ENCODE results near the gene SHC2. TPM values are rescaled to one million over a fixed set of nuclear protein-coding genes. Genes with fewer than 3 reads are reported as not detected.

SHC2 gene, protein sequence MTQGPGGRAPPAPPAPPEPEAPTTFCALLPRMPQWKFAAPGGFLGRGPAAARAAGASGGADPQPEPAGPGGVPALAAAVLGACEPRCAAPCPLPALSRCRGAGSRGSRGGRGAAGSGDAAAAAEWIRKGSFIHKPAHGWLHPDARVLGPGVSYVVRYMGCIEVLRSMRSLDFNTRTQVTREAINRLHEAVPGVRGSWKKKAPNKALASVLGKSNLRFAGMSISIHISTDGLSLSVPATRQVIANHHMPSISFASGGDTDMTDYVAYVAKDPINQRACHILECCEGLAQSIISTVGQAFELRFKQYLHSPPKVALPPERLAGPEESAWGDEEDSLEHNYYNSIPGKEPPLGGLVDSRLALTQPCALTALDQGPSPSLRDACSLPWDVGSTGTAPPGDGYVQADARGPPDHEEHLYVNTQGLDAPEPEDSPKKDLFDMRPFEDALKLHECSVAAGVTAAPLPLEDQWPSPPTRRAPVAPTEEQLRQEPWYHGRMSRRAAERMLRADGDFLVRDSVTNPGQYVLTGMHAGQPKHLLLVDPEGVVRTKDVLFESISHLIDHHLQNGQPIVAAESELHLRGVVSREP
- 0.39 and 0.73 TPM in 2 replicates for total RNA-seq

DNA sequence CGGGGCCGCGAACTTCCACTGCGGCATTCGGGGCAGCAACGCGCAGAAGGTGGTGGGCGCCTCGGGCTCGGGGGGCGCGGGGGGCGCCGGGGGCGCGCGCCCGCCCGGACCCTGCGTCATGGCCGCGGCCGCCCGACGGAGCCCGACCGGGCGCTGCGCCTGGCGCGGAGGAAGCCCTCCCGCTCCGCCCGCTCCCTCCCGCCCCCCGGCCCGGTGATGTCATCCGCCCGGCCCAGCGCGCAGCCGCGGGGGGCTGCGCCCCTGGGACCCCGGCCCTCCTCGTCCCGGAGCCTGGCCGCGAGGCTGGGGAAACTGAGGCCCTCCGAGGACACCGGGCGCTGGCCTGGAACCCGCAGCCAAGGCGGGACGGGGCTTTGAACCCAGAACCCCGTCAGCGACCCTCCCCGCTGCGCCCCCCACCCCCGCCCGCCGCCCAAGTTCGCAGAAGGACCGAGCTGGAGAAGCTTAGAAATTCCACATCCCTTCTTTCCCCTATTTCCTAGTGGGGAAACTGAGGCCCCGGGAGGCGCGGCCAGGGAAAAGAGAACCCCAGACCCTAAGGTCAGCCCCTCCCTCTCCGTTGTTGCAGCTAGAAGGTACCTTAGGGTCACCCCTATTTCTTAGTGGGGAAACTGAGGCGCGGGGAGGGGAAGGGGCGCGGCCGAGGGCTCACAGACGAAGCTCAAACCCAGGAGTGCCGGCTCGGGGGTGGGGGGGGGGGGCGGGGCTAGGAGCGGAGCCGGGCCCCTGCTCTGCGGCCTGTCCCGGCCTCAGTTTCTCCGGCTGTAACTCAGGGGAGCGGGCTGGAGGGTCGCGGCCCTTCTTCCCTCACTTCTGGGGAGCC lies at the start of gene SHC2:
Gene SHC2, minus strand, starts transcription at position 157 of the 844 bp plus-strand sequence. Its CDS starts 37 bp downstream, at position 120.

DNA sequence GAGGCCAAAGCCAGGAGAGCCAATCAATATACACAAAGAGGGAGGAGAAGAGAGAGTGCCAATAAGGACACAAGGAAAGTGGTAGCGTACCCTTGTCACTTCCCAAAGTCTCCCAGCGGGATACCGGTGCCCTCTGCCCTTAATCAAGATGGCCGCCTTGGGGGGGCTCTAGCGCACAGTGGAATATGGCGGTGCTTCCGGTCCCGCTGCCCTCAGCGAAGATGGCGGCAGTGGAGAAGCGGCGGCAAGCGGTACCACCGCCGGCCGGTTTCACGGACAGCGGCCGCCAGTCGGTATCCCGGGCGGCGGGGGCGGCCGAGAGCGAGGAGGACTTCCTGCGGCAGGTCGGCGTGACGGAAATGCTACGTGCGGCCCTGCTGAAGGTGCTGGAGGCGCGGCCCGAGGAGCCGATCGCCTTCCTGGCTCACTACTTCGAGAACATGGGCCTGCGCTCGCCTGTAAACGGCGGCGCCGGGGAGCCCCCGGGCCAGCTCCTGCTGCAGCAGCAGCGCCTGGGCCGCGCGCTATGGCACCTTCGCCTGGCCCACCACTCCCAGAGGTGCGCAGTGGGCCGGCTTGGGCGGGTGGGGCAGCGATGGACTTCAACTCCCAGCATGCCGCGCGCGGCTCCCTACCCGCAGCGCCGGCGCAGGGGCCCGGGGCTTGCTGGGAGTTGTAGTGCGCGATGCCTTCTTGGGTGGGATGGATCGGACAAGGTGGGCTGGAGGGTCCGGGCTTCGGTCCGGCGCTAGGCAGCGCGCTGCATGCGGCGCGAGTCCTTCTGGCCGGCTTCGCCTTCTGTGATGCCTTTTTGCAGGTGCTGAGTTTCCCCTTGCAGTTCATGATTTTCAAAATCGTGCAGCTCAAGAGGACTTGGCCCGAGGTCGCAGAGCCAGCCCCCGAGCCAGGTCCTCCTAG lies 46.7 kb upstream of the SHC2 start, which contains the start of gene TPGS1:
Gene TPGS1, plus strand, starts transcription at position 212 of the 918 bp plus-strand sequence. Its CDS starts 10 bp downstream, at position 222.

DNA sequence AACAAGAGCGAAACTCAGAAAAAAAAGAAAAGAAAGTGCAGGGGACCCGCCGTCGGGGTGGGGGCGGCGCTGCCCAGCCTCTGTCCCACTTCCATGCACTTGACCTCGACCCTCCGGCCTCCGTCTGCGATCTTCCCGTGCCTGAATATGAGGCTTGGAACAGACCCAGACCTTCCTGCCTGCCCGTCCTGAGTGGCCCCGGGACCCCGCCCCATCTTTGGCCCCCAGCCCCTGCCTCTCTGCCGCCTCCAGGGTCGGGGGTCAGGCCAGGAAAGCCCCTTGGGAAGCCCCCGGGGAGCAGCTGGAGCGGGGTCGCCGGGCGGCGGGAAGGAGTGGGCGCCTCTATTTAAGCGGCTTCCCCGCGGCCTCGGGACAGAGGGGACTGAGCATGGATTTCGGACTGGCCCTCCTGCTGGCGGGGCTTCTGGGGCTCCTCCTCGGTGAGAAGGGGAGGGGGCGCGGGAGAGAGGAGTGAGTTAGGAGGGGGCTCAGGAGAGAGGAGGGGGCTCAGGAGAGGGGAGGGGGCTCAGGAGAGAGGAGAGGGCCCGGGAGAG lies 35.4 kb upstream of the SHC2 start, which contains the start of gene MADCAM1:
Gene MADCAM1, plus strand, starts transcription at position 375 of the 554 bp plus-strand sequence. Its CDS starts 14 bp downstream, at position 389.

DNA sequence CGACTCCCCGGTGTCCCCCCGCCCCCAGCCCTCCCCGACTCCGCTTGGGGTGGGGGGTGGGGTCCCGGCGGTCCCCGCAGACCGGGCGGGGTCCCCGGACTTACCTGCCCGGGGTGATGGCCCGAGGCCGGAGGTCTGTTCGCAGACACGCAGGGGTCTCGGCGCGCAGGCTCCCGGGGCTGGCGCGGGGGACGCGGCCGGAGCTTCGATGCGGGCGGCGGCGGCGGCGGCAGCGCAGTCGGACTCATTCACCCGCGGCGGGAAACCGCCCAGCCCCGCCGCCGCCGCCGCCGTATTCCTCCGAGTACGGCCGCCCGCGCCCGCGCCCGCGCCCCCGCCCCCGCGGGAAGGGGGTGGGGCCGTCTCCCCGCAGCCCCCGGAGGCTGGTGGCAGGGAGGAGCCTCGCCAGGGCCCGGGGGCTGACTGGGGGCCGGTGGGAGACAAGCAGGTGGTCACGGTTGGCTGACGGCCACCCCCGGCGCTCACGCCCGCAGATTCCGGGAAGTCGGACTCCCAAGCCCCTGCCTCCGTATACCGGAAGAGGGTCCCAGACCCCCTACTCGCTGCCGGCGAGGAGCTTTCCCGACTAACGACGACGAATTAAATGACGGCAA lies 51.8 kb downstream of the SHC2 start, which contains the start of gene C2CD4C:
Gene C2CD4C, minus strand, starts transcription at position 246 of the 614 bp plus-strand sequence. CDS start 786 bp downstream, outside the sequence.

Small RNAs within 50 kb of the gene (small RNA-seq; reads per million reads assigned to genes)
- not detected for gene RNA5SP462

Other genes starting within 250 kb of the SHC2 start
- gene PLPP2, start 169.6 kb downstream of the SHC2 start, total RNA-seq: 7.6 and 9.6 TPM in 2 replicates
- 13.2 and 15.2 TPM in 2 replicates for gene MIER2, start 116.2 kb downstream of the SHC2 start, total RNA-seq
- under 0.01 and 0.20 TPM in 2 replicates for gene C2CD4C, start 51.9 kb downstream of the SHC2 start, total RNA-seq
- under 0.01 and 0.37 TPM in 2 replicates for gene MADCAM1, start 35.5 kb upstream of the SHC2 start, total RNA-seq
- 27.6 and 43.0 TPM in 2 replicates for gene TPGS1, start 46.5 kb upstream of the SHC2 start, total RNA-seq
- gene CDC34, start 70.7 kb upstream of the SHC2 start, total RNA-seq: 41.5 and 44.8 TPM in 2 replicates
- not detected in 2 replicates for gene GZMM, start 83.0 kb upstream of the SHC2 start, total RNA-seq
- gene BSG, start 111.6 kb upstream of the SHC2 start, total RNA-seq: 287 and 293 TPM in 2 replicates
- 0.37 and 0.59 TPM in 2 replicates for gene HCN2, start 128.8 kb upstream of the SHC2 start, total RNA-seq
- 27.6 and 34.6 TPM in 2 replicates for gene POLRMT, start 172.5 kb upstream of the SHC2 start, total RNA-seq
- not detected in 2 replicates for gene FGF22, start 178.8 kb upstream of the SHC2 start, total RNA-seq
- 37.5 and 48.5 TPM in 2 replicates for gene RNF126, start 202.2 kb upstream of the SHC2 start, total RNA-seq
- gene FSTL3, start 215.4 kb upstream of the SHC2 start, total RNA-seq: 29.9 and 33.8 TPM in 2 replicates
- not detected in 2 replicates for gene PRSS57, start 234.4 kb upstream of the SHC2 start, total RNA-seq
- gene PALM, start 247.9 kb upstream of the SHC2 start, total RNA-seq: 2.5 and 9.9 TPM in 2 replicates

Data from subcutaneous preadipocyte (primary cell).